ENCODE measurements around the gene HSFX3. TPM values are rescaled to one million over a fixed set of nuclear protein-coding genes. Genes with fewer than 3 reads are reported as not detected.

HSFX3 gene
- total RNA-seq, 1 donor from 2014 or later: not detected

GRCh38 chrX:149498767-149499166, 51.0 kb downstream of the HSFX3 start:
- DNase-seq (ENCODE audit: low spot score in 2 of 2, unreplicated experiment in 2 of 2): no peak
- peaks cover 17% of the 10 kb centered on the region for H3K36me3 Mint-ChIP-seq
- H3K4me3 Mint-ChIP-seq: no peak overlapping the region
- H3K27ac Mint-ChIP-seq: no peak overlapping the region
- TF ChIP-seq CTCF (IDR thresholded peaks at IDR 0.05; ENCODE audit: unreplicated experiment): no peak
- no peaks in the 10 kb centered on the region for H3K4me1 Mint-ChIP-seq
- no peaks in the 10 kb centered on the region for H3K27me3 Mint-ChIP-seq (ENCODE audit: low read depth)
- no peaks in the 10 kb centered on the region for H3K9me3 Mint-ChIP-seq

Other genes with a start within 250 kb of the HSFX3 start
- gene IDS, start 44.6 kb downstream of the HSFX3 start, total RNA-seq: 42.9 to 44.0 TPM (median 43.3 TPM) in 3 replicates
- gene EOLA1, start 8.9 kb downstream of the HSFX3 start, total RNA-seq: 13.8 to 15.9 TPM (median 13.9 TPM) in 3 replicates
- gene MAGEA9B, start 37.5 kb upstream of the HSFX3 start, total RNA-seq: not detected in 3 replicates
- not detected in 3 replicates for gene HSFX2, start 45.4 kb upstream of the HSFX3 start, total RNA-seq
- 26.8 to 29.9 TPM (median 29.3 TPM) in 3 replicates for gene TMEM185A, start 81.9 kb upstream of the HSFX3 start, total RNA-seq
- not detected in 3 replicates for gene MAGEA11, start 162.1 kb upstream of the HSFX3 start, total RNA-seq
- gene HSFX1, start 224.1 kb upstream of the HSFX3 start, total RNA-seq: 1.9 to 2.1 TPM (median 2.0 TPM) in 3 replicates
- gene MAGEA9, start 232.0 kb upstream of the HSFX3 start, total RNA-seq: not detected in 3 replicates

All from mesothelial cell of epicardium (in vitro differentiated cells).